SH-SY5Y (cell line): Measurements from ENCODE around the gene SPAG9.

Experiments used
- GATA2 ChIP-seq: IDR thresholded peaks from 2 replicates; pipeline ENCODE4 v1.6.1; 2011; ENCODE audit warnings: mild to moderate bottlenecking, low read depth, low read length
- GATA3 ChIP-seq: IDR thresholded peaks from 2 replicates; pipeline ENCODE4 v1.6.1; 2011; ENCODE audit warnings: low read depth, mild to moderate bottlenecking, low read length, moderate library complexity

DNA sequence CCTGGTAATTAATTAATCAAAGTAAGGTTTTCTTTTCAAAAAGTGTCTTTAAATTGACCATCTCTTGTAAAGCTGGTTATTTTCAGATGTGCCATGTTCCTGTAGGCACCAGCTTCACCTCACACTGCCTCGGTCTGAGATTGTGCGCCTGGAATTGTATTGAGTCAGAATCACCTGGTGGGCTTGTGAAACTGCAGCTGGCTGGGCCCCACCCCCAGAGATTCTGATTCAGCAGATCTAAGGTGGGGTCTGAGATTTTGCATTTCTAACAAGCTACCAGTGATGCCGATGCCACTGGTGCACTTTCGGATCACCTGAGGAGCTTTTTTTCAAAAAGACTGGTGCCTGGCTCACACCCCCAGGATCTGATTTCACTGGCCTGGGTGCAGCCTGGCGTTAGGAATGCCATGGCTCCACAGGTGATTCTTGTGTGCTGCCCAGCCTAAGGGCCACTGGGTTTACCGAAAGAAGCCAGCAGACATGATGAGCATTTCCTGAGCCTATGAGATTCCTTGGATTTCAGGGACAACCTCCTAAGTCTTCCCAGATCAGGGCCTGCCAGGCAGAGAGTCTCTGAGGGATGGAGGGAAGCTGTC, 195.3 kb downstream of the SPAG9 start:
- TF ChIP-seq GATA3 (no peak), GATA2 (no peak)
